Measurements from ENCODE around the gene RCN1. TPM values are rescaled to one million over a fixed set of nuclear protein-coding genes. Genes with fewer than 3 reads are reported as not detected.

Gene RCN1
- total and polyA plus RNA-seq, 2 donors (not counting 3 experiments of a cell fraction or from before 2014, with no cell fraction given) = 174 to 285 TPM

DNA sequence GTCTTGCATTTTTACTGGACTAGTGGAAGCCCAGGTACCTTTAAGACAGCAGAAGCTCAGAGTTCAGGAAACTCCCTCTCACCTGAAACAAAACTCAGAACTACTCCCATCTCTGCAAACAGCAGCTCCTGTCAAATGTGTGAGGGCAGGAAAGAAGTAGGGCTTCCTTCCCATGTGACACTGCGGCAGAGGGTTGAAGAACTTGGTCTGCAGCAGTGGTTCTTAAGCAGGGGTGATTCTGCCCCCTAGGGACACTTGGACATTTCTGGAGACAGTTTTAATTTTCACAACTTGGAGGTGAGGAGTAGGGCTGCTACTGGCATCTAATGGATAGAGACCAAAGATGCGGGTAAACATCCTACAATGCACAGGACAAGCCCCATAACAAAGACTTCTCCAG lies 63.4 kb downstream of the RCN1 start:
- Histone ChIP-seq H3K9ac (replicated peaks; ENCODE audit: extremely low read depth, insufficient read depth, low read length) (no peak overlapping the region), H3K4me2 (ENCODE audit: insufficient read depth, low read length) (no peak overlapping the region), H3K27ac (ENCODE audit: insufficient read depth, low read depth, low read length) (no peak overlapping the region), H3K4me3 (replicated peaks in 1 of 3; ENCODE audit: insufficient read depth in 1 of 3, low read depth in 1 of 3, low read length in 3 of 3) (no peak overlapping the region), H2AFZ (ENCODE audit: low read depth, low read length) (no peak overlapping the region), H3K9me1 (replicated peaks; ENCODE audit: control insufficient read depth, extremely low read depth, insufficient read depth, low read length) (no peaks in the 10 kb centered on the region), H3K4me1 (ENCODE audit: control insufficient read depth, extremely low read depth, insufficient read depth, low read length) (peaks cover 2% of the 10 kb centered on the region), H3K27me3 (ENCODE audit: control insufficient read depth in 2 of 2, insufficient read depth in 2 of 2, low read length in 2 of 2) (no peaks in the 10 kb centered on the region), H4K20me1 (replicated peaks; ENCODE audit: control insufficient read depth, extremely low read depth, insufficient read depth, low read length) (no peaks in the 10 kb centered on the region), H3K36me3 (ENCODE audit: control insufficient read depth in 2 of 2, extremely low read depth in 1 of 2, insufficient read depth in 2 of 2, low read length in 2 of 2) (no peaks in the 10 kb centered on the region), H3K79me2 (ENCODE audit: control insufficient read depth, insufficient read depth, low read length) (no peaks in the 10 kb centered on the region), H3K9me3 (replicated peaks; ENCODE audit: control insufficient read depth, insufficient read depth, low read length) (no peaks in the 10 kb centered on the region)
- POLR2A ChIA-PET = no interaction called here
- intact Hi-C loops (cut with micrococcal nuclease) (loop anchor here (1.0 to 5.0 kb wide), 2 partner anchors 52 to 102 kb away; no protein-coding TSS in a partner anchor), dilution Hi-C loops (cut with MboI; ENCODE audit: extremely low pct_ligation_motif_present, low sequenced_read_pairs) (loop anchor here (25.0 kb wide), 1 partner anchor 117 kb away; no protein-coding TSS in a partner anchor)
- FAIRE-seq (peak; percentile 28), DNase-seq (ENCODE audit: low read depth, low spot score) (peak; percentile 55)
- TF ChIP-seq POLR2AphosphoS5 (IDR thresholded peaks at IDR 0.05; ENCODE audit: insufficient read depth, low read depth, low read length) (no peak), JUN (IDR thresholded peaks at IDR 0.05; ENCODE audit: borderline replicate concordance, insufficient read depth, insufficient read length, low read depth) (no peak), GATA2 (IDR thresholded peaks at IDR 0.05; ENCODE audit: insufficient read depth, insufficient read length, low read depth, low read length) (no peak), MYC (IDR thresholded peaks at IDR 0.05; ENCODE audit: low read depth, low read length) (no peak), MAX (IDR thresholded peaks at IDR 0.05; ENCODE audit: insufficient read depth, insufficient read length) (no peak), EZH2 (IDR thresholded peaks at IDR 0.05; ENCODE audit: borderline replicate concordance, low read depth, low read length, severe bottlenecking) (no peak), POLR2A (IDR thresholded peaks at IDR 0.05; ENCODE audit: low read depth, low read length) (no peak), FOS (IDR thresholded peaks at IDR 0.05; ENCODE audit: borderline replicate concordance, insufficient read depth, low read length) (no peak)
- TF ChIP-seq, protein P1, sequence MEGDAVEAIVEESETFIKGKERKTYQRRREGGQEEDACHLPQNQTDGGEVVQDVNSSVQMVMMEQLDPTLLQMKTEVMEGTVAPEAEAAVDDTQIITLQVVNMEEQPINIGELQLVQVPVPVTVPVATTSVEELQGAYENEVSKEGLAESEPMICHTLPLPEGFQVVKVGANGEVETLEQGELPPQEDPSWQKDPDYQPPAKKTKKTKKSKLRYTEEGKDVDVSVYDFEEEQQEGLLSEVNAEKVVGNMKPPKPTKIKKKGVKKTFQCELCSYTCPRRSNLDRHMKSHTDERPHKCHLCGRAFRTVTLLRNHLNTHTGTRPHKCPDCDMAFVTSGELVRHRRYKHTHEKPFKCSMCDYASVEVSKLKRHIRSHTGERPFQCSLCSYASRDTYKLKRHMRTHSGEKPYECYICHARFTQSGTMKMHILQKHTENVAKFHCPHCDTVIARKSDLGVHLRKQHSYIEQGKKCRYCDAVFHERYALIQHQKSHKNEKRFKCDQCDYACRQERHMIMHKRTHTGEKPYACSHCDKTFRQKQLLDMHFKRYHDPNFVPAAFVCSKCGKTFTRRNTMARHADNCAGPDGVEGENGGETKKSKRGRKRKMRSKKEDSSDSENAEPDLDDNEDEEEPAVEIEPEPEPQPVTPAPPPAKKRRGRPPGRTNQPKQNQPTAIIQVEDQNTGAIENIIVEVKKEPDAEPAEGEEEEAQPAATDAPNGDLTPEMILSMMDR (IDR thresholded peaks at IDR 0.05; ENCODE audit: extremely low read depth in 1 of 2, insufficient read depth in 1 of 2, low read depth in 1 of 2, low read length in 2 of 2) = peak; percentile 23 to 42
- BruUV-seq (replicated peaks) = no TSS peak
- CTCF ChIA-PET = interaction anchor here (0.7 to 6.2 kb wide), 18 partner anchors 8 to 757 kb away, joined by 3 to 97 read pairs (median 5); no protein-coding TSS in a partner anchor

Small RNA genes lying within 50 kb of the gene (small RNA-seq; reads per million reads assigned to genes)
- gene RF00012 (ENCODE audit: insufficient read depth, insufficient read length, low read depth, low replicate concordance) = not detected
